Neural cell (in vitro differentiated cells): ENCODE measurements around the gene EML4. TPM values are rescaled to one million over a fixed set of nuclear protein-coding genes. Genes with fewer than 3 reads are reported as not detected.

Experiments used
- H2AFZ ChIP-seq: fragments of 200-600, 300-800 bp; sonication (generic), shearing (Covaris generic); 2 replicates; pipeline ENCODE4 v1.6.0; 2014; ENCODE audit warnings: low read depth, mild to moderate bottlenecking, antibody characterized with exemption, low read length, moderate library complexity
- H3F3A ChIP-seq: fragments of 200-600 bp; shearing (Covaris generic); 2 replicates; pipeline ENCODE4 v1.6.1; 2016; ENCODE audit warnings: mild to moderate bottlenecking, moderate library complexity, mixed read lengths, antibody characterized with exemption, low read length; ENCODE audit not compliant: insufficient read depth, poor library complexity, severe bottlenecking
- H3K27ac ChIP-seq: fragments of 200-600, 300-800 bp; sonication (generic), shearing (Covaris generic); 2 replicates; pipeline ENCODE4 v1.5.1; 2014; ENCODE audit warnings: mild to moderate bottlenecking, low read length, moderate library complexity
- H3K27me3 ChIP-seq: fragments of 300-800, 200-600 bp; sonication (generic), shearing (Covaris generic); 2 replicates; pipeline ENCODE4 v1.6.0; 2014; ENCODE audit warnings: mild to moderate bottlenecking, low read depth, low read length, moderate library complexity; ENCODE audit not compliant: insufficient read depth
- H3K36me3 ChIP-seq: fragments of 300-800, 200-600 bp; sonication (generic), shearing (Covaris generic); 2 replicates; pipeline ENCODE4 v1.5.1; 2014; ENCODE audit warnings: mild to moderate bottlenecking, antibody characterized with exemption, low read length, moderate library complexity; ENCODE audit not compliant: insufficient read depth
- H3K4me2 ChIP-seq: fragments of 300-800, 200-600 bp; sonication (generic), shearing (Covaris generic); 2 replicates; pipeline ENCODE4 v1.6.0; 2014; ENCODE audit warnings: mild to moderate bottlenecking, low read length
- H3K4me3 ChIP-seq: fragments of 300-800, 200-600 bp; sonication (generic), shearing (Covaris generic); 2 replicates; pipeline ENCODE4 v1.5.1; 2014; ENCODE audit warnings: mild to moderate bottlenecking, low read length, moderate library complexity
- H3K79me2 ChIP-seq: fragments of 200-600 bp; shearing (Covaris generic); replicated peaks from 2 replicates; pipeline ENCODE4 v1.6.0; 2014; ENCODE audit warnings: mild to moderate bottlenecking, low read length, moderate library complexity; ENCODE audit not compliant: insufficient read depth
- H3K9ac ChIP-seq: fragments of 300-800, 200-600 bp; sonication (generic), shearing (Covaris generic); 2 replicates; pipeline ENCODE4 v1.6.1; 2016; ENCODE audit warnings: mild to moderate bottlenecking, low read length, mixed read lengths
- H3K9me2 ChIP-seq: fragments of 200-600 bp; shearing (Covaris generic); 2 replicates; pipeline ENCODE4 v1.6.1; 2016; ENCODE audit warnings: mild to moderate bottlenecking, low read length, mixed read lengths; ENCODE audit not compliant: insufficient read depth
- H3K9me3 ChIP-seq: fragments of 200-600, 300-800 bp; sonication (generic), shearing (Covaris generic); 2 replicates; pipeline ENCODE4 v1.6.1; 2016; ENCODE audit warnings: mild to moderate bottlenecking, mixed run types, low read length, moderate library complexity, mixed read lengths
- H4K20me1 ChIP-seq: fragments of 200-600 bp; shearing (Covaris generic); 2 replicates; pipeline ENCODE4 v1.6.1; 2016; ENCODE audit warnings: mild to moderate bottlenecking, mixed run types; ENCODE audit not compliant: insufficient read depth
- EP300 ChIP-seq: fragments of 450-650 bp; conservative IDR thresholded peaks from 2 replicates; pipeline ENCODE4 v1.6.1; 2014; ENCODE audit warnings: antibody characterized with exemption, mild to moderate bottlenecking, moderate library complexity; ENCODE audit not compliant: poor library complexity, severe bottlenecking
- EZH2 ChIP-seq: fragments of 200-600, 300-800 bp; shearing (Covaris generic), sonication (generic); IDR thresholded peaks from 2 replicates; pipeline ENCODE4 v1.6.1; 2014; ENCODE audit warnings: antibody characterized with exemption, low read length, borderline replicate concordance, mild to moderate bottlenecking; ENCODE audit not compliant: insufficient read depth, poor library complexity, severe bottlenecking
- MXI1 ChIP-seq: fragments of 450-650 bp; conservative IDR thresholded peaks from 2 replicates; pipeline ENCODE4 v1.6.1; 2014; ENCODE audit warnings: antibody characterized with exemption, mild to moderate bottlenecking; ENCODE audit not compliant: poor library complexity, severe bottlenecking
- POLR2AphosphoS5 ChIP-seq: IDR thresholded peaks from 2 replicates; pipeline ENCODE4 v1.6.1; 2012
- RAD21 ChIP-seq: fragments of 450-650 bp; conservative IDR thresholded peaks from 2 replicates; pipeline ENCODE4 v1.6.1; 2014; ENCODE audit warnings: antibody characterized with exemption, mild to moderate bottlenecking, moderate library complexity
- REST ChIP-seq: IDR thresholded peaks from 2 replicates; pipeline ENCODE4 v1.6.1; 2012; ENCODE audit warnings: borderline replicate concordance
- SMC3 ChIP-seq: fragments of 450-650 bp; conservative IDR thresholded peaks from 2 replicates; pipeline ENCODE4 v1.6.1; 2014; ENCODE audit warnings: antibody characterized with exemption, mild to moderate bottlenecking, moderate library complexity; ENCODE audit not compliant: poor library complexity
- TAF1 ChIP-seq: IDR thresholded peaks from 2 replicates; pipeline ENCODE4 v1.6.1; 2012; ENCODE audit warnings: low read depth
- polyA plus RNA-seq: library from polyadenylated mRNA; depleted of rRNA; stranded (reverse); fragments of >200 nt; gene quantifications from 2 replicates; pipeline ENCODE4 v1.2.3, GENCODE V29; 2014
- TF ChIP-seq, protein P1 (sequence below): fragments of 450-650 bp; IDR thresholded peaks from 2 replicates; pipeline ENCODE4 v1.5.1; 2014; ENCODE audit warnings: antibody characterized with exemption, mild to moderate bottlenecking, moderate library complexity; ENCODE audit not compliant: poor library complexity, severe bottlenecking

Gene EML4
- polyA plus RNA-seq, 1 donor from 2014 or later: 33.9 TPM

GRCh38 chr2:42232024-42232423 lies 62.9 kb downstream of the EML4 start:
- H3K4me3 ChIP-seq: no peak overlapping the region
- no peaks in the 10 kb centered on the region for H3K27me3 ChIP-seq
- H3F3A ChIP-seq: no peaks in the 10 kb centered on the region
- no peak overlapping the region for H3K27ac ChIP-seq
- no peak overlapping the region for H3K9ac ChIP-seq
- no peak for TF ChIP-seq SMC3
- no peak for TF ChIP-seq EZH2
- no peak for TF ChIP-seq TAF1
- TF ChIP-seq, protein P1, sequence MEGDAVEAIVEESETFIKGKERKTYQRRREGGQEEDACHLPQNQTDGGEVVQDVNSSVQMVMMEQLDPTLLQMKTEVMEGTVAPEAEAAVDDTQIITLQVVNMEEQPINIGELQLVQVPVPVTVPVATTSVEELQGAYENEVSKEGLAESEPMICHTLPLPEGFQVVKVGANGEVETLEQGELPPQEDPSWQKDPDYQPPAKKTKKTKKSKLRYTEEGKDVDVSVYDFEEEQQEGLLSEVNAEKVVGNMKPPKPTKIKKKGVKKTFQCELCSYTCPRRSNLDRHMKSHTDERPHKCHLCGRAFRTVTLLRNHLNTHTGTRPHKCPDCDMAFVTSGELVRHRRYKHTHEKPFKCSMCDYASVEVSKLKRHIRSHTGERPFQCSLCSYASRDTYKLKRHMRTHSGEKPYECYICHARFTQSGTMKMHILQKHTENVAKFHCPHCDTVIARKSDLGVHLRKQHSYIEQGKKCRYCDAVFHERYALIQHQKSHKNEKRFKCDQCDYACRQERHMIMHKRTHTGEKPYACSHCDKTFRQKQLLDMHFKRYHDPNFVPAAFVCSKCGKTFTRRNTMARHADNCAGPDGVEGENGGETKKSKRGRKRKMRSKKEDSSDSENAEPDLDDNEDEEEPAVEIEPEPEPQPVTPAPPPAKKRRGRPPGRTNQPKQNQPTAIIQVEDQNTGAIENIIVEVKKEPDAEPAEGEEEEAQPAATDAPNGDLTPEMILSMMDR: no peak
- TF ChIP-seq POLR2AphosphoS5: no peak
- TF ChIP-seq RAD21: no peak
- TF ChIP-seq EP300: no peak
- TF ChIP-seq REST: no peak
- TF ChIP-seq MXI1: no peak
- no peaks in the 10 kb centered on the region for H3K79me2 ChIP-seq
- no peaks in the 10 kb centered on the region for H4K20me1 ChIP-seq
- no peaks in the 10 kb centered on the region for H3K9me2 ChIP-seq
- no peak overlapping the region for H3K4me2 ChIP-seq
- H2AFZ ChIP-seq: no peak overlapping the region
- no peaks in the 10 kb centered on the region for H3K36me3 ChIP-seq
- H3K9me3 ChIP-seq: no peaks in the 10 kb centered on the region

- Histone ChIP-seq H3K79me2 (no peaks in the 10 kb centered on the region), H3K27me3 (no peaks in the 10 kb centered on the region), H3K36me3 (no peaks in the 10 kb centered on the region), H3K4me2 (no peak overlapping the region), H2AFZ (no peak overlapping the region), H3K4me3 (no peak overlapping the region), H3K9me2 (no peaks in the 10 kb centered on the region), H3K27ac (no peak overlapping the region), H4K20me1 (no peaks in the 10 kb centered on the region), H3F3A (no peaks in the 10 kb centered on the region), H3K9ac (no peak overlapping the region), H3K9me3 (no peaks in the 10 kb centered on the region)
- no peak for TF ChIP-seq SMC3
- TF ChIP-seq EZH2: no peak
- TF ChIP-seq RAD21: no peak
- TF ChIP-seq, protein P1: no peak
- TF ChIP-seq POLR2AphosphoS5: no peak
- TF ChIP-seq REST: no peak
- TF ChIP-seq EP300: no peak
- no peak for TF ChIP-seq TAF1
- TF ChIP-seq MXI1: no peak
Observed at GRCh38 chr2:42233976-42234441, 64.9 kb downstream of the EML4 start.
